NCI-H1436 treated with DMSO at 0.1 percent for 48 hours (cell line): ENCODE data around the gene TRMT2A.

Source experiments
- DNase-seq: peaks from one replicate; lab custom pipeline; 2025; lab: John Stamatoyannopoulos, UW

The TRMT2A gene

DNA sequence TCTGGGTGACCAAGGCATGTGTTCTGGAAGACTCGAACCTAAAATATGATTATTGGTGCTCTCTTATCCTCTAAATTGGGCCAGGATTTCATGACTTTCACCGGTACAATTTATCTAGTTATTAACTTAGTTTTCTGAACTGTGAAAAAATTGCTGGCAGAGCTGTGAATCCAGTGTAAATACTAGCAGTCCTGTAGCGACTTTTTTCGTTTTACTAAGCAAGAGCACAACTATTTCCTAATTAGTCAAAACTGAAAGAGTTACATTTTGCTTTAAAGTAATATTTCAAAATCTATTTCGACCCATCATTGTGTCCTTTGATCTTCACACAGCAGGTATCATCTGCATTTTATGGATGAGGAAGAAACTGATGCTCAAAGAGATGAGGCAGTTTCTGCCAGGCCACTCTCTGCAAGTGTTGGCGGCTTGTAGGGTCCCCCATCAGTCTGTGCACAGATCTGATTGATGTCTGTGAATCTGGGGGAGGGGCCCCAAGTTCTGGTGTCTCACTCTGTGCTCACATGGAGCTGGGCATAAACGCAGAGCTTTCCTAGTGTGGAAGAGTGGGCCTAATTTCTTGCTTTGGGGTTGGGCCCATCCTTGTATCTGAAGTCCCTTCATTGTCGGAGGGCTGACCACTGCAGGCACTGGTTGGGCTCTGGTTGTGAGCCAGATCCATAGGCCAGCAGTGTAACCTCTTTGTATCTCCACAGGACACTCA lies 1.4 kb upstream of the TRMT2A start:
- DNase-seq = no peak

DNA sequence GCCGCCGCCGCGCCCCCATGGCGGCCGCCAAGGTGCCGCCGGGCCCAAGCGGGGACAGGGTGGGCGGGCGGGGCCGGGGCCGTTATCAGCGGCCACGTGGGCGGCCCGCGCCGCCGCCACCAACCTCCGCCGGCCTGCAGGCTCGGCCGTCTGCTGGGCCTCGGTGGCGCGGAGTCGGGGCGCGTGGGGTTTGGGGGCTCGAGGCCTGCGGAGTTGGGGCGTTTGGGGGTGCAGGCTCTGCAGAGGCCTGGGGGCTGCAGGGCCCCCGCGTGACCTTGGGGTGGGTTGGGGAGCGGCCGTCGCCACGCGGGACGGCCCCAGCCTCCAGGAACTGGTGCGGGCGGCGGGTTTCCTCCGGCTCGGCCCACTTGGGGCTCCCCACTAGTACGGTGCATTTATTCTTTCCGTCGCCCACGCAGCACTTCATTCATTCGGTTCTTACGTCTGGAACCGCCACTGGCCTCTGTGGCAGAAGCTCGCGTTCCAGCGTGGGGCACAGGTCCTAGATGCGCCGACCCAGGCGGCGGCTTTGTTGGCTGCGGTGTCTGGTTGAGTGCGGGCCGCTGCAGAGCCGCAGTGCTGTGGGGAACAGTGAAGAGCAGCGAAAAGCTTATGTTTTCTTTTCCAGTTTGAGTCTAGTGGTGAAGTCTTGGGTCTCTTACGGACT lies 740 bp upstream of the TRMT2A start:
- no peak for DNase-seq

DNA sequence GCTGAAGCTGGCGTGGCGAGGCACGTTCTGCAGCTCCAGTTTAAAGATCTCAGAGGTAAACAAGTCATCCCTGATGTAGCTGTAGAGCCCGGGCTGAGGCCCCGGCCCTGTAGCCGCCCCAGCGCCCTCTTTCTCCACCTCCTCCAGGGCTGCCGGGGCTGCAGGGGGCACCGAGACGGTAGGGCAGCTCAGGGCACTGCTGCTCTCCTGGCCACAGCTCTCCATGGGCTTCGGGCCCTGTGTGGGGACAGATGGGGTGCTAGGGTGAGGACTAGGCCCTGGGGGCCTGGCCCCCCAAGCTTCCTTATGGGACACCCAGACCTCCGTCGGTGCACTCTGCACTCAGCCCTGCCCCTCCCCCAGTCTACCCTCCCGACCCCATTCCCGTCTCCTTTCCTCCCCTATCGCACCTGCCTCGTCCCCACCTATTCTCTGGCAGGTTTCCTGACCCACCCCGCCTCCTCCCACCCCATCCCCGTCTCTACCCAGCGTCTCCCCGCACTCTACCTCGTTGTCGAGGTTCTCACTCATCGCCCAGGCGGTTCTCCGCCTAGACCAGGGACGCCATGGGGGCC lies 563 bp downstream of the TRMT2A start:
- DNase-seq = no peak

DNA sequence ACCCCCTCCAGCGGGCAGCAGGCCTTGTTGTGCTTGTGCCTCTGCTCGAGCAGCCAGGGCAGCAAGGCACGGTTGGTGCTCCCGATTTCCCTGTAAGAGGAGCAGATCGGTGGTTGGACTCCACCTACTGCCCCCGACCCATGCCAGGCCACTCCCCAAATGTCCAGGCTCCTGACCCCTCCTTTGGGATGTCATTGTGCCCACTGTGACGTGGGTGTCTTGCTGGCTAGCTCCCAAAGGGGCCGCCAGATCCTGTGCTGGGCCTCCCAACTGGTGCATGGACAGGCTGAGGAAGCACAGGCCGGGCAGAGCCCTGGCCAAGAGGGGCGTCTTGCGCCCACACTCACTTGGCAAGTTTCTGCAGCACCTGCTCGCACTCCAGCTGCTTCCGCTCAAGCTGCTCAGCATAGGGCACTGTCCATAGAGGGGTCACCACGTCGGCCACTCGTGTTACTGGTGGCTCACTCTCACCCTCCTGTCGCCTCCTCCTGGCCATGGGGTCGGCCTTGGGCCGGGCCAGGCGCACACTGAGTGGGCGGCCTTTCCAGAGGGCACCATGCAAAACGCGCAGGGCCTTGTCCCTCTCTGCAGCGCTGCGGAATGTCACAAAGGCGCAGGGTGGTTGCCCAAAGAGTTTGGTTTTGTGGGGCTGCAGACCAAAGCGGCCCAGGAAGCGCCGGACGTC lies 1.2 kb downstream of the TRMT2A start, which contains the start of gene RANBP1:
TSS of gene RANBP1 (plus strand) at position 414 of the 685 bp plus-strand sequence. CDS start at position 495, 81 bp downstream.
- no peak for DNase-seq

DNA sequence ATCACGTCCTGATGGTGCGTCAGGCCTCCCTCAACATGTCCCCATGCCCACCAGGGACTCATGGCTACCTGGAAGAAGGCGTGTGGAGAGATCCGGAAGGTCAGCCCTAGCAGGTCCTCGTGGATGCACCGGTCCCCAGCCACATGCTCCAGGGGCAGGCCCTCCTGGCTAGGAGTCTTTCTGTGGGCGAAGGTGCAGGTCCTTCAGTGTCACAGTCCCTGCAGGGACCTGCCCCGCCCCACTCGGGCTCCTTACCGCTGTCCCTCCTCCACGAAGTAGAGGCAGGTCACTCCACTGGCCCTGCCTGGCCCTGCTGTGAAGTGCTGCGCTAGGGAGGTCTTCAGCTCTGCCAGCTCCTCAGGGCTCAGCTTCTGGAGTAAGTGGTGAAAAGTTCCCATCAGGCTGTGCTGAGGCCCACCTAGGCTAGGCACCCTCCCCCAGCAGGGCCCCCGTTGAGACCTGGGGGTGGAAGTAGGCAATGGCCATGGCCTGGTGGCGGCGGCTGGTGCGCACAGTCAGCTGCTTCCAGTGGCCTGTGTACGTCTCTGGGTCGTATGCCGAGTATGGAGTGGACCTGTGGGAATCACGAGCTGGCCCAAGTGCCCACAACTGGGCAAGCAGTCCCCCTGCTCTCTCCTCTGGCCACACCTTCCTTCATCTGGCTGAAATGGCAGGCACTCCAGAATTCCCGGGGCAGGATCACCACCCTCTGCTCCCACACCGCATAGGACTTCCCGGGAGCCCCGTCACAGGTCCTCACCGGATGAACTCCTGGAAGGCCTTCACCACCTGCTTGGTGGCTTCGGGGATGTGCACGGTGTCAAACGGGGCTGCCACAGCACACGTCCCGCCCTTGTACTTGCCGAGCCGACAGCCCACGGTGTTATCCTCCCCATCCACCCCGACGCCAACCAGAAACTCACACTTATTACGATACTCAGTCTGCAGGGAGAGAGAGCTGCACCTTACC lies 2.2 kb downstream of the TRMT2A start:
- DNase-seq = no peak

DNA sequence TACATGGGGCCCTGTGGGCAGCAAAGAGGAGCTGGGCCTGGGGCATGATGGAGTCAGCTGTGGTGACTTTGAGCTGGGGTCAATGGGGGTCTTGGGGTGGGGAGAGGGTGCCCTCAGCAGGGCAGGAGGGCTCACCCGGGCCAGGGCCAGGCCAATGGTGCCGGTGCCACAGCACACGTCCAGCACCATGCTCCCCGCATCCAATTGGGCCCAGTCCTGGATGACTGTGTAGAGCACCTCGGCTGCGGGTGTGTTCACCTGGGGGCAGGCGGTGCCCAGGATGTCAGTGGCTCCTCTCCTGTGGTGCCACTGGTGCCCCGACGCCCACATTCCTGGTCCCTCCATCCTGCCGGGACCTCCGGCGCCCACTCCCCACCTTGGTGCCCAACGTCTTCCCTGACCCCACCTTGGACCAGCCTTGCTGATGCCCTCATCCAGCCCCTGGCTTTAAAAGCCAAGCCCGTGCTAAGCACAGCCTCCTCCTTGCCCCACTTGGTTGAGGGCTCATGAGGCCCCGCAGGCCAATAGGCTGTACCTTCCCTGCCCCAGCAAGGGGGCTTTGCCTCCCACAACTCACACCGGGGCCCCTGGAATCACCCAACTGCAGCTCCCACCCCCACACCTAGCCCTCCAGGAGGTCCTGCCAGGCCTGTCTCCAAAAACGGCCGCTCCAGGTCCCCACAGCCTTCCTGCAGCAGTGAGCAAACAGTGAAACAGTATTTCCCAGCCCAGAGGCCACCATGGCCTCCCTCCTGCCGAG lies 3.3 kb downstream of the TRMT2A start:
- no peak for DNase-seq

- no peak for DNase-seq
Measured at GRCh38 chr22:20112623-20113511, 4.2 kb downstream of the TRMT2A start.

DNA sequence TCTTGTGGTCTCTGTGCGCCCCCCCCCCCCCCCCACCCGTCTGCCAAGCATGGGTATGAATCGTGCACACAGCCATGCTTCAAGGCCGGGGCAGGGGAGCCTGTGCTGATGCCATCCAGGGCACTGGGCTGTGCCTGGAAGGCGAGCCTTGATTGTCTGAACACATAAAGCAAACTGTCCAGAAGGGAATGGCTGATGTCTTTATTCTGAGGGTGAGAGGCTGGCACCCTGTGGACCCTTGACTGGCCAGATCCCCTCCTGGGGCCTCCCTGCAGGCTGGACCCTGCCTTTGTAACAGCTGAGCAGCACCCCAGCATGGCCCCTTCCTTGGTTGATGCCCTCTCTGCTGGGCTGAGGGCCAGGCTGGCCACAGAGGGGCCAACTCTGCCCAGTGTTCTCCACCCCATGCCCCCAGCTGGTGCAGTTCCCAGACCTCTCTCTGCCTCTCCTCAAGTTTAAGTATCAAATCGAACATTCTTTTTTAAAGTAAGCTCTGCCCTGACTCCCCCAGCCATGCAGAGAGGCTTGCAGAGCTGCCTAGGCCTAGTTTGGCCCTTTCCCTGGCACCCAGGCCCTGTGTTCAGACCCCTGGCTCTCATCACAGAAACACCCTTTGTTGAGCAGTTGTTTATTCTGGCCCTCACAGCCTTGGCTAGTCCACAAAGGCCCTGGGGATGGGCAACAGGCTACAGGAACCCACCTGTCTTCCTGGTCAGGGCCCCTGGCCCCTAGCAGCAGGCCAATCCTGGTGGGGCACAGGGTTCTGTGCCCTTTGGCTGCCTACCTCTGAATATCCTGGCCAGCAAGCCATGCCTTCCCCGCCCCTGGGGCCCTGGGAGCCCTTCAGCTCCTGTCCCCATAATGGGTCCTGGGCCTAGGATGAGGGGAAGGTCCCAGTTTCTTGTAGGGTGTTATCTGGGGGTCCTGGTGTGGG lies 5.1 kb downstream of the TRMT2A start:
- no peak for DNase-seq

DNA sequence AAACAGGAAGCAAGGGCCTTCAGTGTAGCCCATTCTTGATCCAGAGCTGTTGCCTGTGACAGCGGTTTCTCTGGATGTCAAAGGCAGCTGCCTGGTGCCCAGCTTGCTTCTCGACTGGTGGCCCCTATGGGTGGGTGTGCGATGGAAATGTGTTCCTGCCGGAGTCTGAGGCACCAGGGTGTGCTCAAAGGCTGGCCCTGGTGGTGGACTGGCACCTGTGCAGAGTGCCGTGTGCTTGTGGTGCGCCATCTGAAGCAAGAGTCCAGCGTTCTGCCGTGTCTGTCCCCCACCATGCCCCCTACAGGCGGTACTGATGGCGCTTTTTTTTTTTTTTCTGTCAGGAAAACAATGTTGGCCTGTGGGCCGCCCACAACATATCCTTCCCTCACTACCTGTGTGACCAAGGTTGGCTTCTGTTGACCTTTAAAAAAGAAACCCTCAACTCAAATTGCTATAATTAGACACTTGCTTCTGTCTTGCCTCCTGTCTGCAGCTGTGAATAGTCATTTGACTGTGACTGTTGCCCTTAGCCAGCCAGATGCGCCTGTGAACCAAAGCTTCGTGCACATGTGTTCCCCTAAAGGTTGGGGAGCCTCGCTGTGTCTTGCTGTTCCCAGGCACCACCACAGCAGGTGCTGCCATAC lies 5.9 kb downstream of the TRMT2A start:
- DNase-seq = no peak

DNA sequence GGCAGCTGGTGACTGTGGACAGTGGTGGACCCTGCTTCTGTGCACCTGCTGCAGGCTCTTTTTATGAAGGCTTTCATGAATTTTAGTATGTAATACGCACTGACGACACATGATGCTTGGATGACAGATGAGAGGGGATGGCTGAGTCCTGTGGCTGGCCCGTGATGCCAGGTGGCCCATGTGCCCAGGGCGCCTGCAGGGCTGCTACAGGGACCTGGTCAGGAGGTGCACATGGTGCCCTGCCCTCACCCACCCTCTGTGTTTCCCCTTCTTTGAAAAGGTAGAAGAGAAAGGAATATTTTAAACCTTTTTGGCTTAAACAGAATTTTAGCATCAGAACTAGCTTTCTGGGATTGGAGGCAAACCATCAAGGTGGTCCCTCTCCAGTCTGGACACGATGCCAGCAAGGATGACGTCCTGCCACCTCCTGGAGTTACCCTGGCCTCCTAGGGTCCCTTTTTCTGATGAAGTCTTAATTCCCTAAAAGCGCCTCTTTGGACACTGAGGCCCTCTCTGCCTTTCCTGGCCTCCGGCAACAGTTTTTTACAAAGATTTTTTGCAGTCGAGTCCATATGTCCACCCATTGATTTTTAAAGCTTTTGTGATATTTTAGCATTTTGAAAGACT lies 6.6 kb downstream of the TRMT2A start:
- DNase-seq = no peak

DNA sequence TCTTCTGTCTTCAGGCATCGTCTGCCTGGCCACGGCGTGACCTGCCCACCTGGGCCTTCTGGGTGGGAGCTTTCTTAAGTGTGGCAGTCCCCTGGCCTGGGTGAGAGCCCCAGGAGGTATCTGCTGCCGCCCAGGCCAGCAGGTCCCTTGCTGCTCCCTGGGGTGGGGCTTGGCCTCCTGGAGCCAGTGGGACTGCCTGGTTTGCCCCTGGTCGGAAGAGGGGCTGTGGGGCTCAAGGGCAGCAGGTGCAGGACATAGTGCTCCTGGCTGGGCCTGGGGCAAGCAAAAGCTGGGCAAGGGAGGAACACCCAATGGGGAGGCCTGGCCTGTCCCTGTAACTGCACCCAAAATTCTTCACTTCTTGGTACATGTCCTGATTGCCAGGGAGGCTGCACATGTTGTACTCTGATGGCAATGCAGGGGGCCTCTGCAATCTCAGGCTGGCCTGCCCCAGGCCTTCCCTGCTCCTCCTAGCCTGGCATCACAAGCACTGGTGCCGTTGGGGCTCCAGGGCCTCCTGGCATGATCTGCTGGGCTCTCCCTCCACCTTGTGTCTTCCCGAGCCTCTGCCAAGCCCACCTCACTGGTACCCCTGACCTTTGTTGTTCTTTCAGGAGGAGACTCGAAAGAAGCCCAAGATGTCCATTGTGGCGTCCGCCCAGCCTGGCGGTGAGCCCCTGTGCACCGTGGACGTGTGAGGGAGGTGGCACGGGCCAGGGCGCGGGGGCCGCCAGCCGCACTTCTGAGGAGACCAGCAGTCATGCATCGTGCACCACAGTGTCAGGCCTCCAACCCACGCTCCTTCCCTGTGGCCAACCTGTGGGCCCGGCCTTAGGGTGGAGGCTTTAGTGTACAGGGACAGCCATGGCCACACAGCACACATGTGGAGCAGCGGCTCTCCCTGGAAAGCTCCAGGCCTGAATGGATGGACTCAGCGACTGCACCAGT lies 7.3 kb downstream of the TRMT2A start:
- DNase-seq = no peak

- no peak for DNase-seq
Measured at GRCh38 chr22:20108757-20109230, 8.2 kb downstream of the TRMT2A start.

- no peak for DNase-seq
Measured at GRCh38 chr22:20107951-20108756, 8.9 kb downstream of the TRMT2A start.

DNA sequence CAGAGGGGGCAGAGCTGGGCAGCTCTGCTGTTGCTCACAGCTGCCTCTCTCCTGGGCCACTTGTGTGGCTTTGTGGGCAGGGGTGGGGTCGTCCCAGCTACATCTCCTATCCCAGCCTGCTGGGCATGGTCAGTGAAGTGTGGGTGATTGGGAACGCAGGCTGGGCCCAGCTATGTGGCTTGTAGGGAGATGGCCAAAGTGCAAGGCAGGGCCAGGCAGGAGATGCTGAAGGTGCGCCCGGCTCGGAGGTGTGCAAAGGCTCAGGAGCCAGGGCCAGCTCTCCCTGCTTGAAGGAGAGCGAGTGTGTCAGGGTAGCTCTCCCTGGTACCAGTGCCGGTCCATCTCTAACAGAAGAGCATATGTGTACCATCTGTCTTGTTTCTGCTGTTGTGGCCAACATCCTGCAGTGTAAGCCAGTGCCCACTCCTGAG lies 9.5 kb downstream of the TRMT2A start:
- DNase-seq = no peak

GRCh38 chr22:20106849-20107237 lies 10.2 kb downstream of the TRMT2A start:
- DNase-seq = no peak
